Activated CD4-positive, CD25-positive, alpha-beta regulatory T cell treated with anti-CD3 and anti-CD28 coated beads, Interleukin-2, amount 50 U/mL, for 16 hours (primary cell): ENCODE results near the gene KRAS.

Experiments used
- DNase-seq: peaks from one replicate; pipeline ENCODE4 v3.0.0-alpha.2; 2020; ENCODE audit warnings: low read depth, low spot score

KRAS gene

GRCh38 chr12:25195056-25195971 is 55.4 kb downstream of the KRAS start, which contains the start of the genes DNAI7 and ETFRF1:
TSS of gene DNAI7 (minus strand) at chr12:25195160. CDS start at chr12:25195078, 82 bp downstream.
TSS of gene ETFRF1 (plus strand) at chr12:25195237. CDS start at chr12:25203957, 8,720 bp downstream.
- DNase-seq = peak; percentile 85

- no peak for DNase-seq
Observed at GRCh38 chr12:25194722-25195055, 56.0 kb downstream of the KRAS start.

DNA sequence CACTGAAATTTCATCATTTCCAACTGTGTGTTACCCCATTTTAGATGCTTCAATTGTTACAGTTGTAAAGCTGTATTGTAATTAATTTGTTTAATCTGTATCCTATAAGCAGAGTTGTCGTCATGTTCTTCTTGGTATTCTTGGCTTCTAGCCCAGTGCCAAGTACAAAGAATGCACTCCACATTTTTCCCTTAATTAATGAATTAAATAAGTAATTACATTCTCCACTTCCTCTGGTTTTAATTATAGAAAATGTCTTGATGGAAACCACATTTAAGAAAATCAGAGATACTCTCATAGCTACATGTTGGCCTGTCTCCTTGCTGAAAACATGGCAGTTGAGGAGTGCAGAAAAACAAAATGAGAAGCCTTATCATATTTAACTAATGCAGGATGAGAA is 56.5 kb downstream of the KRAS start:
- DNase-seq = no peak

DNA sequence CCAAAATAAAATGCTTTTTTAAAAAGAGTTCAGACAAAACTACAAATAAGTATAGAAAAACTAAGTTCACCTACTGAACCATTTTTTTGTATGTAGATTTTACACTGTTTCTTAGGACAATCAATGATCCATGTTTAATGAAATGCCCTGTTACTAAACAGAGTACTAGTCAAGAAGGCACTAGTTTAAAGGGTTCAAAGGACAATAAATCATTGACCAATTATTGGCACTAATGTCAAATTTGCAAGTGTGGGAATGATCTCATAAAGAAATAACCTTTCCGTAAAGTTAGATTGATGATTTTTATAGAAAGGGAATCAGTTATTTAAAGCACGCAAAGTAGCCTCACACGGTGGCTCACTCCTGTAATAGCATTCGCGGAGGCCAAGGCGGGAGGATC is 59.9 kb downstream of the KRAS start:
- no peak for DNase-seq

- DNase-seq = no peak
Observed at GRCh38 chr12:25189656-25190055, 61.1 kb downstream of the KRAS start.

DNA sequence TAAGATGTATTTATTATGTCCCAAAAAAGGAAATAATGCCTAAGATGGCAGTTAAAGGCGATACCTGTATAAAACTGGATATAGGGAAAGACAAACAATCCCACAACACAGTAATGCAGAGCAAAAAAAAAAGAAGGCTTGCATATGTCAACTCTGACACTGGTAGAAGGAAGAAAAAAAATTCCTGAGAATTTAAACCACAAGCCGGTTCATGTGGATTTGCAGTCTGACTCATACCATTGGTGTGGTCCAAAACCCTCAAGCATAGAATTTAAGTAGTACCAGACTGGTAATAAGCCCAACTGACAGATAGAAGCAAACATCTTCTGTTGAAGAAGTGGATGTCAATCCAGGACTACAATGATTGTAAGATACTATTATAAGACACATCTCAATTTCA is 62.9 kb downstream of the KRAS start:
- no peak for DNase-seq

DNA sequence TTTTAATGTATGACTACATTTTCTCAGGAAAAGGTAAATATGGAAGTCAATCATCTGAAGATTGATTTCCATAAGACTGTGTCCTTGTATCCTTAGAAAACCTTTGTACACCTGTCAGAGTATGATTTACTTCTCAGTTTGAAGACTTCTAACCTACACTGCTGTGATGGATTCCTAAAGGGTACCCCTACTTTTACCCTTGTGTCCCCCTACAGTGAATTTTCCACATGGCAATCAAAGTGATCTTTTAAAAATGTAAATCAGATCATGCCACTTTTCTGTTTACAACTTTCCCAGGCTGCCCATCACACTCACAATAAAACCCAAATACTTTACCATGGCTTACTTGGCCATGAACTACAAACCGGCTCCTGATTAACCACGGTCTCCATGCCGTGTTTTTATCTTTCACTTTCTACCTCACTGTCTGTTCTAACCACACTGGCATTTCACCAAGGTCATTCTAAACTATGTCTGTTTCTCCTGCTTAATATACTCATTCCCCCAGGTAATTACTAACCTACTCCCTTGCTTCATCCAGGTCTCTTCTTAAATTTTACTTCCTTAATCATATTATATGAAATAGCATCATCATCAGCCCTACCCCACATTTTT is 63.8 kb downstream of the KRAS start:
- no peak for DNase-seq

DNA sequence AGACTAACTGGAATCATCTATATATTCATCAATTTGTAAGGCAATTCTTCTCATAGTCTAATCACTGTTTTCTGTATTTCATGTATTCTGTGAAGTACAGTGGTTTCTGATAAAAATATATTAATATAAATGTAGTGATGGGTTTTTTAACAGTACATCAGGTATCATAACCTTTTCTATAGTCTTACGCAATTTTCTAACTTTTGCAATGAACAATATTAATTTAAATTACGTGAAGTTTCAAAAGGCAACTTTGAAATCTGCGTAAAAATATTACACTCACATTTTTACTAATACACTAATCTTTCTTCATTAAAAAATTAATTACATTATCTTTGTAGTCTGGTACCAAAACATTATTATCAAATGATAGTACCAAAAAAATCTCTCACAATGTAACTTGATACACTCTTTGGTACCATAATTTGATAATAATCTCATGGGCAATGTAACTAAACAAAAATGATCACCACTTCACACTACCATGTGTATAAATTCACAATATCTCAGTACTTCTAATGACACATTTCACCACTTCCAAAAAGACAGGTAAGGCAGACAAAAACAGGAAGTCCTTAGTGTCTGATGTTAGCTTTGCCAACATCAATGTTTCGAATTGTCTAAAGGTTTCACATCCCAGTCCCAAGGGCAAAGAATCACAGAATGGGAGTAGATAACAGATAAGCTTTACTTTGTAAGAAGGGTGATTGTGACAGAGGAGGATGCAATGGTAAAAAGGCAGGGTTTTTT is 64.5 kb downstream of the KRAS start:
- DNase-seq = no peak

DNA sequence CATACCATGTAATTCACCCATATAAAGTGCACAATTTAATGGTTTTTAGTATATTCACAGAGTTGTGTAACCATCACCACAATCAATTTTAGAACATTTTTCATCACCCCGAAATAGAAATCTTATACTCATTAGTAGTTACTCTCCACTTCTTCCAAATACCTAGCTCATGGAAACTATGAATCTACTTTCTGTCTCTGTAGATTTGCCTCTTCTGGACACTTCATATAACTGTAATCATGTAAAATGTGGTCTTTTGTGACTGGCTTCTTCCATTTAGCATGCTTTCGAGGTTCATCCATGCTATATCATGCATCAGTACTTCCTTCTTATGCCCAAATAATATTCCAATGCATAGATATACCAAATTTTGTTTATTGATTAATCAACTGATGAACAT is 66.6 kb downstream of the KRAS start:
- no peak for DNase-seq

DNA sequence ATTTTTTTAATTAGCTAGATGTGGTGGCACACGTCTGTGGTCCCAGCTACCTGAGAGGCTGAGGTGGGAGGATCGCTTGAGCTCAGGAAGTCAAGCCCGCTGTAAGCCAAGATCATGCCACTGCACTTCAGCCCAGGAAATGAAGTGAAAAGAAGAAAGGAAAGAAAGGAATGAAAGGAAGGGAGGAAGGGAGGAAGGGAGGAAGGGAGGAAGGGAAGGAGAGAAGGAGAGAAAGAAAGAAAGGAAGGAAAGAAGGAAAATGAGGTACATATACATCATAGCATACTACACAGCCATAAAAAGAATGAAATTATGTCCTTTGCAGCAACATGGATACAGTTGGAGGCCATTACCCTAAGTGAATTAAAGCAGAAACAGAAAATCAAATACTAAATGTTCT is 68.0 kb downstream of the KRAS start:
- no peak for DNase-seq

- no peak for DNase-seq
Observed at GRCh38 chr12:25162866-25163265, 87.9 kb downstream of the KRAS start.

GRCh38 chr12:25156061-25156460 is 94.7 kb downstream of the KRAS start:
- DNase-seq = no peak

- no peak for DNase-seq
Observed at GRCh38 chr12:25155022-25155576, 95.6 kb downstream of the KRAS start.
